Measurements from ENCODE around the gene SDF4.

SDF4 gene

GRCh38 chr1:1242461-1243265 lies 10.9 kb upstream of the SDF4 start:
- no peak for DNase-seq (ENCODE audit: low read depth, low spot score)

- DNase-seq (ENCODE audit: low read depth, low spot score): no peak
Observed at GRCh38 chr1:1241588-1242219, 9.9 kb upstream of the SDF4 start.

- DNase-seq (ENCODE audit: low read depth, low spot score): no peak
Observed at GRCh38 chr1:1240822-1241587, 9.2 kb upstream of the SDF4 start.

GRCh38 chr1:1240348-1240732 lies 8.5 kb upstream of the SDF4 start:
- DNase-seq (ENCODE audit: low read depth, low spot score): no peak

GRCh38 chr1:1239614-1240347 lies 8.0 kb upstream of the SDF4 start:
- no peak for DNase-seq (ENCODE audit: low read depth, low spot score)

- DNase-seq (ENCODE audit: low read depth, low spot score): no peak
Observed at GRCh38 chr1:1239227-1239613, 7.4 kb upstream of the SDF4 start.

GRCh38 chr1:1238702-1239178 lies 6.9 kb upstream of the SDF4 start:
- no peak for DNase-seq (ENCODE audit: low read depth, low spot score)

GRCh38 chr1:1237874-1238701 lies 6.3 kb upstream of the SDF4 start:
- DNase-seq (ENCODE audit: low read depth, low spot score): peak; percentile 42

GRCh38 chr1:1236945-1237873 lies 5.4 kb upstream of the SDF4 start:
- DNase-seq (ENCODE audit: low read depth, low spot score): no peak

- DNase-seq (ENCODE audit: low read depth, low spot score): no peak
Observed at GRCh38 chr1:1236176-1236763, 4.5 kb upstream of the SDF4 start.

GRCh38 chr1:1235016-1235744 lies 3.4 kb upstream of the SDF4 start:
- DNase-seq (ENCODE audit: low read depth, low spot score): no peak

GRCh38 chr1:1234180-1234808 lies 2.5 kb upstream of the SDF4 start:
- DNase-seq (ENCODE audit: low read depth, low spot score): no peak

GRCh38 chr1:1233567-1233892 lies 1.7 kb upstream of the SDF4 start:
- DNase-seq (ENCODE audit: low read depth, low spot score): no peak

GRCh38 chr1:1232796-1233566 lies 1.2 kb upstream of the SDF4 start:
- DNase-seq (ENCODE audit: low read depth, low spot score): no peak

- no peak for DNase-seq (ENCODE audit: low read depth, low spot score)
Observed at GRCh38 chr1:1232208-1232795, 501 bp upstream of the SDF4 start, which contains the start of gene B3GALT6. Gene B3GALT6 (plus strand): TSS chr1:1232237. CDS start chr1:1232279, 42 bp downstream.

- no peak for DNase-seq (ENCODE audit: low read depth, low spot score)
Observed at GRCh38 chr1:1230656-1231399, 973 bp downstream of the SDF4 start.

Measured in ELF-1 (cell line).